ENCODE data around the gene CDC14B. TPM values are rescaled to one million over a fixed set of nuclear protein-coding genes. Genes with fewer than 3 reads are reported as not detected.

Gene CDC14B
- total RNA-seq, 1 donor = 26.8 TPM

GRCh38 chr9:96513622-96514021, 106.0 kb downstream of the CDC14B start:
- no peak for TF ChIP-seq CTCF (IDR thresholded peaks at IDR 0.05; ENCODE audit: insufficient read depth, low read depth, low read length)
- peak; percentile 58 for DNase-seq (ENCODE audit: low read depth)
- no peak overlapping the region for H3K4me3 ChIP-seq (ENCODE audit: low read depth, low read length)

GRCh38 chr9:96512240-96512639, 107.4 kb downstream of the CDC14B start:
- TF ChIP-seq CTCF (IDR thresholded peaks at IDR 0.05; ENCODE audit: insufficient read depth, low read depth, low read length) = no peak
- H3K4me3 ChIP-seq (ENCODE audit: low read depth, low read length) = no peak overlapping the region
- DNase-seq (ENCODE audit: low read depth) = no peak

GRCh38 chr9:96510258-96510657, 109.4 kb downstream of the CDC14B start:
- no peak for DNase-seq (ENCODE audit: low read depth)
- H3K4me3 ChIP-seq (ENCODE audit: low read depth, low read length) = no peak overlapping the region
- no peak for TF ChIP-seq CTCF (IDR thresholded peaks at IDR 0.05; ENCODE audit: insufficient read depth, low read depth, low read length)

- H3K4me3 ChIP-seq (ENCODE audit: low read depth, low read length) = no peak overlapping the region
- no peak for DNase-seq (ENCODE audit: low read depth)
- TF ChIP-seq CTCF (IDR thresholded peaks at IDR 0.05; ENCODE audit: insufficient read depth, low read depth, low read length) = no peak
Observed at GRCh38 chr9:96509848-96510247, 109.8 kb downstream of the CDC14B start.

- no peak for TF ChIP-seq CTCF (IDR thresholded peaks at IDR 0.05; ENCODE audit: insufficient read depth, low read depth, low read length)
- no peak for DNase-seq (ENCODE audit: low read depth)
- H3K4me3 ChIP-seq (ENCODE audit: low read depth, low read length) = no peak overlapping the region
Observed at GRCh38 chr9:96509026-96509425, 110.6 kb downstream of the CDC14B start.

- TF ChIP-seq CTCF (IDR thresholded peaks at IDR 0.05; ENCODE audit: insufficient read depth, low read depth, low read length) = no peak
- no peak for DNase-seq (ENCODE audit: low read depth)
- no peak overlapping the region for H3K4me3 ChIP-seq (ENCODE audit: low read depth, low read length)
Observed at GRCh38 chr9:96508227-96508940, 111.3 kb downstream of the CDC14B start.

All from fibroblast of villous mesenchyme (primary cell).